Right lobe of liver (tissue), 6 donors: ENCODE data around the gene SCN2A. TPM values are rescaled to one million over a fixed set of nuclear protein-coding genes. Genes with fewer than 3 reads are reported as not detected.
"Not testable (repeated sequence)": the region's sequence is repeated elsewhere in the genome, so short reads cannot be mapped to it uniquely, and the experiment has no call there.

Source experiments
- ATAC-seq, 4 donors: fragments of 200-7000 bp; cut with Tn5 transposase; one replicate each; pipeline ENCODE4 v1.9.1; 2020; ENCODE audit warnings: mild to moderate bottlenecking in 4 of 4, moderate library complexity in 4 of 4
- DNase-seq, 3 donors: peaks; one replicate each; pipeline ENCODE4 v3.0.0-alpha.2; 2020
- H3K27ac ChIP-seq, 3 donors: fragments of 200-600 bp; one replicate each; pipeline ENCODE4 v1.8.0; 2022
- H3K27me3 ChIP-seq, 2 donors: fragments of 200-600 bp; one replicate each; pipeline ENCODE4 v1.8.0; 2022
- H3K36me3 ChIP-seq, 4 donors: fragments of 200-600 bp; sonication (generic) in 1 of 4; one replicate each; pipeline versions ENCODE4 v1.5.1 to v1.8.0; 2017 to 2022; ENCODE audit warnings: control low read depth in 1 of 4
- H3K4me1 ChIP-seq, 4 donors: fragments of 200-600 bp; sonication (generic) in 1 of 4; one replicate each; pipeline versions ENCODE4 v1.5.1 to v1.8.0; 2017 to 2022; ENCODE audit warnings: control low read depth in 1 of 4
- H3K4me3 ChIP-seq, 3 donors: fragments of 200-600 bp; one replicate each; pipeline ENCODE4 v1.8.0; 2022
- H3K9me3 ChIP-seq, 4 donors: fragments of 200-600 bp; sonication (generic) in 1 of 4; one replicate each; pipeline versions ENCODE4 v1.5.1 to v1.8.0; 2017 to 2022; ENCODE audit warnings: control low read depth in 1 of 4
- POLR2A ChIP-seq: fragments of 450-650 bp; IDR thresholded peaks from one replicate; pipeline ENCODE4 v1.6.1; 2017; ENCODE audit warnings: antibody characterized with exemption, mild to moderate bottlenecking
- WGBS: methylation state at CpG from one replicate; pipeline ENCODE4 v1.1.6; 2018; ENCODE audit warnings: low coverage, low lambda C conversion rate; ENCODE audit not compliant: insufficient coverage; ENCODE audit errors: missing lambda C conversion rate; 5-methylcytosine and 5-hydroxymethylcytosine counted together
- intact Hi-C, 2 donors: fragments of 100-400 bp; cut with DNase I; formaldehyde crosslinking; loops; one replicate each; pipeline versions ENCODE4 v1.11.2 to v1.14.1; 2022
- total RNA-seq, 6 experiments: library from RNA; depleted of rRNA in 2 of 6; stranded (reverse); fragments of >200 nt in 2 of 6; fragmentation: NEBNext Ultra II Directional in 3 of 6; extraction: Animal tissue kit (Norgen Biotek cat#: 25700) in 3 of 6; gene quantifications; one replicate each; pipeline versions ENCODE4 v1.1.0 to v1.2.4, GENCODE V29; 2016 to 2023
- TF ChIP-seq, protein P1 (sequence below), 4 donors: fragments of 200-600 bp in 3 of 4; fragments of 450-650 bp in 1 of 4; IDR thresholded peaks; one replicate each; pipeline versions ENCODE4 v1.5.1 to v1.8.0; 2016 to 2022; ENCODE audit warnings: antibody characterized with exemption in 4 of 4, mild to moderate bottlenecking in 2 of 4
- donor health status: DM: no; HTN: yes; CAD: no.
- donor health status: DM: no; HTN: no; CAD: no.
- donor health status: DM: no; HTN: no; CAD: no.
- donor health status: DM: no; HTN: yes; CAD: no.
- donor health status: DM: no; HTN: yes; CAD: no.

SCN2A gene
- total RNA-seq, 6 experiments from 2014 or later = 0.12 to 0.27 TPM; not detected in 4

DNA sequence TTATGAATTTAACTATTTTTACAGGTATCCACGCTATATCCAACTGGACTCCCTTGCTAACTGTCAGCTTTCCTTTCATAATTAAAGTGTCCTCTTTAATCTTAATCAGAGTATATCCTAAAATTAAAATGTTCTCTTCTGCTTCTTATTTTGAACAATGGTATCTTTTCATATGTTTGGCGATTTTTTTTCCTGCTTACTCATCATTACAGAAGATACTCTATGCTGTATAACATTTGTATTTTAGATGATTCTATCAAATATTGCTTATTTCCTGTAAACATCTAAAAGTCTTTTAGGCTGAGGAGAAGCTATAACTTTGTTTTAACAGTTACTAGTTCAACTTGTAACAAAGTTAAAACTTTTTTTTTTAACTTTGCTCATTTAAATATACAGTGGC, 17.4 kb downstream of the SCN2A start:
- Histone ChIP-seq H3K27me3 (no peaks in the 10 kb centered on the region), H3K9me3 (no peaks in the 10 kb centered on the region), H3K4me3 (no peak overlapping the region), H3K27ac (no peak overlapping the region), H3K4me1 (no peaks in the 10 kb centered on the region), H3K36me3 (no peaks in the 10 kb centered on the region)
- DNase-seq = no peak
- no peak for ATAC-seq
- 85% methylated on average over 2 of the region's 2 CpGs for WGBS
- intact Hi-C loops = no loop called here
- no peak for TF ChIP-seq POLR2A
- TF ChIP-seq, protein P1, sequence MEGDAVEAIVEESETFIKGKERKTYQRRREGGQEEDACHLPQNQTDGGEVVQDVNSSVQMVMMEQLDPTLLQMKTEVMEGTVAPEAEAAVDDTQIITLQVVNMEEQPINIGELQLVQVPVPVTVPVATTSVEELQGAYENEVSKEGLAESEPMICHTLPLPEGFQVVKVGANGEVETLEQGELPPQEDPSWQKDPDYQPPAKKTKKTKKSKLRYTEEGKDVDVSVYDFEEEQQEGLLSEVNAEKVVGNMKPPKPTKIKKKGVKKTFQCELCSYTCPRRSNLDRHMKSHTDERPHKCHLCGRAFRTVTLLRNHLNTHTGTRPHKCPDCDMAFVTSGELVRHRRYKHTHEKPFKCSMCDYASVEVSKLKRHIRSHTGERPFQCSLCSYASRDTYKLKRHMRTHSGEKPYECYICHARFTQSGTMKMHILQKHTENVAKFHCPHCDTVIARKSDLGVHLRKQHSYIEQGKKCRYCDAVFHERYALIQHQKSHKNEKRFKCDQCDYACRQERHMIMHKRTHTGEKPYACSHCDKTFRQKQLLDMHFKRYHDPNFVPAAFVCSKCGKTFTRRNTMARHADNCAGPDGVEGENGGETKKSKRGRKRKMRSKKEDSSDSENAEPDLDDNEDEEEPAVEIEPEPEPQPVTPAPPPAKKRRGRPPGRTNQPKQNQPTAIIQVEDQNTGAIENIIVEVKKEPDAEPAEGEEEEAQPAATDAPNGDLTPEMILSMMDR (IDR thresholded peaks at IDR 0.05) = no peak

DNA sequence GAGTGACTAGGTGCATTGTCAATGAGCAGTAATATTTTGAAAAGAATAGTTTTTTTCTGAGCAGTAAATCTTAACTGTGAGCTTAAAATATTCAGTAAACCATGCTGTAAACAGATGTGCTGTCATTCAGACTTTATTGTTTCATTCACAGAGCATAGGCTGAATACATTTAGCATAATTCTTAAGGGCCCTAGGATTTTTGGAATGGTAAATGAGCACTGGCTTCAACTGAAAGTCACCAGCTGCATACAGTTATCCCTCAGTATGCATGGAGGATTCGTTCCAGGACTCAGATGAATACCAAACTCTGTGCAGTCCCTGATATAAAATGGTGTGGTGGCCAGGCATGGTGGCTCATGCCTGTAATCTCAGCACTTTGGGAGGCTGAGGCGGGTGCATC, 21.1 kb downstream of the SCN2A start:
- H3K9me3 ChIP-seq, H3K4me3 ChIP-seq, H3K27me3 ChIP-seq, ATAC-seq, H3K27ac ChIP-seq, H3K36me3 ChIP-seq, intact Hi-C loops, DNase-seq, H3K4me1 ChIP-seq: not testable (repeated sequence)
- WGBS = 60% methylated on average over 1 of the region's 2 CpGs

DNA sequence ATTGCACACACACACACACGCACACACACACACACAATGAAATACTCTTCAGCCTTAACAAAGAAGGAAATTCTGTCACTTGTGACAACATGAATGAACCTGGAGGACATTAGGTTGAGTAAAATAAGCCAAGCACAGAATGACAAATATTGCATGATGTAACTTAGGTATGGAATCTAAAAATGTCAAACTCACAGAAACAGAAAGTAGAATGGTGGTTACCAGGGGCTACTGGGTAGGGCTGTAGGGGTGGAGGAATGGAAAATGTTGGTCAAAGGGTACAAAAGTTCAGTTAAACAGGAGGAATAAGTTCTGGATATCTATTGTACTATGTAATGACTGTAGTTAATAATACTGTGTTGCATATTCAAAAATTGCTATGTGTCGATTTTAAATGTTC, 29.5 kb downstream of the SCN2A start:
- ATAC-seq = no peak
- Histone ChIP-seq H3K36me3 (no peaks in the 10 kb centered on the region), H3K4me1 (no peaks in the 10 kb centered on the region), H3K27ac (no peak overlapping the region), H3K27me3 (no peaks in the 10 kb centered on the region), H3K4me3 (no peak overlapping the region), H3K9me3 (no peaks in the 10 kb centered on the region)
- no peak for DNase-seq
- TF ChIP-seq, protein P1 (IDR thresholded peaks at IDR 0.05) = no peak
- no peak for TF ChIP-seq POLR2A
- intact Hi-C loops = no loop called here
- WGBS = 59% methylated on average over 2 of the region's 2 CpGs

DNA sequence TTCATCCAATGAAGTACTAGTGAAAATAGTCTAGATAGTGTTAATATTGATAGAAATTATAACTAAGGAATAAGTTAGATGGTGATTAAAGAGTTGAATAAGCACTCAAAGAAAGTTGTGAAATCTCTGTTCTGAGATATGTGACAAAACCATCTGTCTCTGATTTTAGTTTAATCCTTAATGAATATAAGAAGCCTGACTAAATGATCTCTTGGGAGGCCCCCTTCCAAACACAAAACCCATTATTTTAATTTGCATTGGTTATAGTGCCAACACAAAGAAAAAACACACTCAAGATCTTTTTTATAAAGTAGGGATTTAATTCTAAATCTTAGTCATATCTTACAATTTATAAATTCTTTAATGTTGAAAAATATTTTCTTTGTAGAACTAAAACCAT, 34.0 kb downstream of the SCN2A start:
- Histone ChIP-seq H3K4me1 (no peaks in the 10 kb centered on the region), H3K27me3 (no peaks in the 10 kb centered on the region), H3K36me3 (no peaks in the 10 kb centered on the region), H3K27ac (no peak overlapping the region), H3K9me3 (no peaks in the 10 kb centered on the region), H3K4me3 (no peak overlapping the region)
- intact Hi-C loops = no loop called here
- TF ChIP-seq, protein P1 (IDR thresholded peaks at IDR 0.05) = no peak
- TF ChIP-seq POLR2A = no peak
- DNase-seq = no peak
- ATAC-seq = no peak

DNA sequence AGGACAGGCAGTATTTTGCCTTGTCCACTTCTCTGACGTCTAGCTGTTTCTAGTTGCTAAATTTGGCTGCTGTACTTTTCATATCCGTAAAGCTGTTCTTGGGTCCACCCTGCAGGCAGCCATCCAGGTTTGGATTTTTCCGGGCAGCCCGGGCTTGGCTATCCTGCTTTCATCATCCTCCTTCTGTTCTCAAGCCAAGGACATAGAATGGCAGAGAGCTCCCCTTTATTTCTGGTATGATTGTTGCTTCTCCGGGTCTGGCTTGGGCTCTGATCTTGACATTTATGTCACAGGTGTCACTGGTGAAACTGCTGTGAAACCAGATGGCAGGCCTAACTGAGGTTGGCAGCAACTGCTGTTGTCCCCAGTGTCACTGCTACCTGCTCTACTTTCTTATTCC, 35.5 kb downstream of the SCN2A start:
- H3K36me3 ChIP-seq = no peaks in the 10 kb centered on the region
- 55% methylated on average over 5 of the region's 5 CpGs for WGBS
- H3K27ac ChIP-seq = no peak overlapping the region
- no peaks in the 10 kb centered on the region for H3K27me3 ChIP-seq
- H3K4me3 ChIP-seq = no peak overlapping the region
- DNase-seq (no peak), ATAC-seq (no peak)
- intact Hi-C loops = no loop called here
- no peaks in the 10 kb centered on the region for H3K4me1 ChIP-seq
- TF ChIP-seq, protein P1 (IDR thresholded peaks at IDR 0.05) = no peak
- no peak for TF ChIP-seq POLR2A
- H3K9me3 ChIP-seq = no peaks in the 10 kb centered on the region
